GM18499 (cell line): ENCODE measurements around the gene PARVB.

Experiments used
- ATAC-seq: cut with Tn5 transposase; IDR thresholded peaks from one replicate; pipeline ENCODE4 v1.9.1; 2021; ENCODE audit warnings: moderate number of reproducible peaks; ENCODE audit not compliant: insufficient read depth, unreplicated experiment

Gene PARVB

GRCh38 chr22:44080936-44081861 is 57.1 kb downstream of the PARVB start:
- no peak for ATAC-seq

DNA sequence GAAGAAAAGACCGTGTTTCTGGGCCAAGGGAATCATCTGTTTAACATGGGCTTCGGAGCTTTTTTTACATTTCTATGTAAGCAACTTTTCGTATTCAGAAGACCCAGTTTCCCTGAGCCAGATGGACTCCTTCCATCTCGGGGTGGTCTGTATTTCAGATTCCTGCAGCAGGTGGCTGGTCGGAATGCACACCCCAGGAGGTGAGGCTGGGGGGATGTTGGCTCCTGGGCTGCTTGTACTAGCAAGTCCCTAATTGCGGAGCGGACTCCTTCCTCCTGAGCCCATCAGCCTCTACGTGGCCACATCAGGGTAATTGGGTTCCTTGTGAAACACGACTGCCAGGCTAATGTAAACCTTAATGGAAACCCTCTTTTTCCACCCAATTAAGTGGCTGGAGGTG is 58.7 kb downstream of the PARVB start:
- no peak for ATAC-seq

- ATAC-seq: no peak
Measured at GRCh38 chr22:44084044-44084772, 60.1 kb downstream of the PARVB start.

- ATAC-seq: no peak
Measured at GRCh38 chr22:44085743-44086270, 61.7 kb downstream of the PARVB start.

GRCh38 chr22:44086271-44087088 is 62.4 kb downstream of the PARVB start:
- ATAC-seq: no peak

- no peak for ATAC-seq
Measured at GRCh38 chr22:44087089-44087430, 63.0 kb downstream of the PARVB start.

DNA sequence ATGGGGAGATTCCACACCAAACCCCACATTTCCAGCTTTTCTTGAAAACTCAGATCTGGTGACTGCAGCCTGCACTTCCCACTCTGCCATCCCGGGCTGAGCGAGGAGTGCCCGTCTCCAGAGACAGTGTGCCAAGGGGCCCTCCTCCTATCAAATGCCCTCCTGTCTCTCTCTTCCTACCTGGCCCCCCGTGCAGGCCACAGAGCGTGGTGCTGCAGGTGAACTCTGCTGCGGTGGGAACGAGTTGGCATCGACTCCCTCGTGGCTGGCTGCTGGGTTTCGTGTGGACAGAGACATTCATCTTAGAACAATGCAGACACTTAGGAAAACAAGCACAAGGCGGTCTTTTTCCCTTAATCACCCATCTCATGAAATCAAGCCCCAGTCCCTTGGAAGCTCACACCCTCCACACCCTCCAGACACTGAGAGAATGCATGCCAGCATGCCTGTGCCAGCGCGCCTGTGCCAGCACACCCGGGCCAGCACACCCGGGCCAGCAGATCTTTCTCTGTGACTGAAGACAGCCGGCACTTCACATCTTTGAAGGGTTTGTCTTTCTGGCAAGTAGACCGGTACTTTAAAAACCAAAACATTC is 65.0 kb downstream of the PARVB start:
- ATAC-seq: no peak

DNA sequence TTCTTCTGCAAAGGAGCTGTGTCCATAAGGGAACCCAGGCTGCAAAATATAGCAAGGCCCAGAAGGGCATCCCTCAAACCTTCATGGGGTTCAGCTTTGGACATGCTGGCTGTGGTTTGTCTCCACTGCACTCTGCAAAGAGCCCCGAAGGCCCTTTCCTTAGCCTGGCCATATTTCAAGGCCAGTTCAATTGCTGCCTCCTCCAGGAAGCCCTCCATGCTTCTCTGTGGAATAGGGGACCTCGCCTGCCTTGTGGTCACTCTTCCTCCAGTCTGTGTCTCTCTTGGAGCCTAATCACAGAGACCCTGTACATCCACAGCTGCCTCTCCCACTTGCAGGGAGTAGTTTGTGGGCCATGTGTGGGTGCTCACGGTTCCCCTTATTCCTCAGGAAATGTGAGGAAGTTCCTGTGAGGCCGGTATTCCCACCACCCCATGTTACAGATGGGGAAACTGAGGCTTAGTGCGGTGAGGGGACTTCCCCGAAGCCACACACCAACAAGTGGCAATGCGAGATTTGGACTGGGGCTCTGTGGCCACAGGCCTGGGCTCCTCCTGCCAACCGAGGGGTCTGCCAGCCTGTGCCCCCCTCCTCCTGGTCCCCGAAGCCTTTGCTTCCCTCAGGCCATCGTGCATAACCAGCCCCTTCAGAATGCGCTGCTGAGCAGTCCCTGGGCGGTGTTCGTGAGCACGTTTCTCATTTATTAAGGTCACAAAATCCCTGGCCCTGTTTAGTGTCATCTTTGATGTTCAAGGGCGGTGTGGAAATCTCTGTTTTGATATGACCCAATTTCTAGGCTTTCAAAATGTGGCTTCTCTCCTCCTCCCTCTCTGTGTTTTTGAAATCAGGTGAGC is 65.8 kb downstream of the PARVB start:
- no peak for ATAC-seq

GRCh38 chr22:44090571-44090905 is 66.4 kb downstream of the PARVB start:
- no peak for ATAC-seq

DNA sequence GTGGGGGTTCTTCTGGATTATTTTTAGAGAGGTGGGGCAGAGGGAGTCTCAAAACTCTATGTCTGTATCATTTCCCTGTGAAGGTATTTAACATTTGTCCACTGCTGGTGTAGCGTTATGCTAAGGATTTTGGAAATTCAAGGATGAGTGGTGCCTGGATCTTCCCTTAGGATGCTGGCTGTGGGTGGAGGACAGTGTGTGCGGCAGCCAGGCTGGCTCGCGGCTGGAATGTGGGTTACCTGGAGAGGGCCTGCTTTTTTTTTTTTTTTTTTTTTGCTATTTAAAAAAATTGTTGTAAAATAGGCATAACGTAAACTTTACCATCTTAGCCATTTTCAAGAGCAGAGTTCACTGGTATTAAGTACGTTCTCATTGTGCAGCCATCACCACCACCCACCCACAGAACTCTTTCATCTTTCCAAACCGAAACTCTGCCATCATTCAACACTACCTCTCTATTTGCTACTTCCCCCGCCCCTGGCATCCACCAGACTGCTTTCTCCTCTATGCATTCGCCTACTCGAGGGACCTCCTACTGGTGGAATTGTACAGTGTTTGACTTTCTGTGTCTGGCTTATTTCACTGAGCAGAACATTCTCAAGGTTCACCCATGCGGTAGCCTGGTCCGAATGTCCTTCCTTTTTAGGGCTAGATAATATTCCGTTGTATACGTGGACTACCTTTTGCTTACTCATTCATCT is 67.1 kb downstream of the PARVB start:
- ATAC-seq: no peak

GRCh38 chr22:44091751-44092150 is 67.6 kb downstream of the PARVB start:
- no peak for ATAC-seq

DNA sequence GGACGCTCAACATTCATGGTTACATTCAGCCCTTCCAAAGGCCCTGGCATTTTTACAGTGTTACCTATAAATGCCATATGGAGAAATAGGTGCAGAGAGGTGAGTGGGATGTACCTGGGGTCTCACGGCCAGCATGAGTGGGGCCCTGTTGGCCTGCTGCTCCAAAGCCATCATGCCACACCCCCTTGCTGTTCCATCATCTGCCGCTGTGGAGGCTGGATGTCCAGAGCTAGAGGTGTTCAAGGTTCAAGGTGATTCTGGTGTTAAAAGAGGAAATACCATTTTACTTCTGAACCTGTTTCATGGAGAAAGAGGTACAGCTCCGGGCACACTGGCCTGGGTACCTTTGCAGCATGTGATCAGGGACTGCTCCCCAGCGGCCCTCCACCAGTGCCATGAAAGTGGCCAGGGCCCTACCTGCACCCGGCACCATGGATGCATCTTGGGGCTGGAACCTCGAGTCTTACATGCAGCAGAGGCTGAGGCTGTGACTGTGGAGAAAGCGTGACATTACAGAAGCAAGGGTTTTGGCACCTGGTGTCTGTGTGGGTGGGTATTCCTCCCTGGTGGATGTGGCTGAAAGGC is 68.6 kb downstream of the PARVB start:
- no peak for ATAC-seq

- ATAC-seq: no peak
Measured at GRCh38 chr22:44093791-44094190, 69.7 kb downstream of the PARVB start.

GRCh38 chr22:44094751-44095302 is 70.7 kb downstream of the PARVB start:
- ATAC-seq: no peak

DNA sequence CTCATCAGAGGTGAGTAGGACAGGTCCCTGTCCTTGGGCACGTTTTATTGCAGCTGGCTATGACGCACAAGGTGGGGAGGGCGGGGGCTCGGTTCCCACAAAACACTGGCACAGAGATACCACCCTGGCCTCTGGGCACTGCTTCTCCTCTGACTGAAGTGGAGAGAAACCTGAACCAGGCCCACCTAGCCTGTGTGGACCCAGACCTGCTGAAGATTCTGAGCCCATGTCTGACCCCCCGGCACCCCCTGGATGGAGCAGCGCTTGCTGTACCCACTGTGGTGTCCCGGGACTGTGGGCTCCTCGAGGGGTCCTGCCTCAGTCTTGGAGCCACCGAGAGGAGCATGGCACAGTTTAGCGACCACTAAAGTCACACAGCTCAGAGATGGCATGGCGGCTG is 72.6 kb downstream of the PARVB start:
- no peak for ATAC-seq

DNA sequence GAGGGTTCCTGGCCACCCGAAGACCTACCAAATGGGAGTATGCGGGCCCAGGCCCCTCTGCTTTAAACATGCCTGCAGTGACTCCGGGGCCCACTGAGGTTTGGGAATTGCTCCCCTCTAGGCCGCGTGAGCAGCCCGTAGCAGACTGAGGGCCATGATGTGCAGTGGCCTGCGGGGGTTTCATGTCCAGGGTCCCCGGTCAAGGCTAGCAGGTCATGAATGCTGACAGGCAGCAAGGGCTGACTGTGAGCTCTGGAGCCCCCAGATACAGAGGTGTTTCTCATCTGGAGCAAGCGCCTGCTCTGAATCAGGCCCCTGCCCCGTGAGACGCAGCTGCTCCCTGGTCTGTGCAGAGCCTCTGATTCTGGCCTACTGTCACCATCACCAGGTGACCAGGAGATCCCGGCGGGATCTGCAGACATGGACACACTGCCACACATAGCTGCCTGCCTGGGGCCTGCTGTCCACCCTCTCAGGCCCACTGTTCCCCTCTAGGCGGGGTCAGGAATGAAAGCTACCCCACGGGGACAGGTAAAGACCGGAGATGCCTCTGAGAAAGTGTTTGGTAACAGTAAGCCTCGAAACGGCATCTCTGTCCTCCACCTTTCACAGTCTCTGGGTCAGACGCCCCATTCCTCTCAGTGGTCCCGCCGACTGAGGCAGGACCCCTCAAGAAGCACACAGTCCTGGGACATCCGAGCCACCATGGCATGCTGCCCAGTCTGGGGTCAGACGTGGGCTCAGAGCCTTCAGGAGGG is 73.3 kb downstream of the PARVB start:
- ATAC-seq: no peak

GRCh38 chr22:44098021-44098739 is 74.1 kb downstream of the PARVB start:
- ATAC-seq: no peak
